Midbrain (tissue), 1 donor: ENCODE measurements around the gene ITGB6.

Experiments used
- DNase-seq: peaks from one replicate; lab custom pipeline; 2025; lab: John Stamatoyannopoulos, UW

ITGB6 gene

DNA sequence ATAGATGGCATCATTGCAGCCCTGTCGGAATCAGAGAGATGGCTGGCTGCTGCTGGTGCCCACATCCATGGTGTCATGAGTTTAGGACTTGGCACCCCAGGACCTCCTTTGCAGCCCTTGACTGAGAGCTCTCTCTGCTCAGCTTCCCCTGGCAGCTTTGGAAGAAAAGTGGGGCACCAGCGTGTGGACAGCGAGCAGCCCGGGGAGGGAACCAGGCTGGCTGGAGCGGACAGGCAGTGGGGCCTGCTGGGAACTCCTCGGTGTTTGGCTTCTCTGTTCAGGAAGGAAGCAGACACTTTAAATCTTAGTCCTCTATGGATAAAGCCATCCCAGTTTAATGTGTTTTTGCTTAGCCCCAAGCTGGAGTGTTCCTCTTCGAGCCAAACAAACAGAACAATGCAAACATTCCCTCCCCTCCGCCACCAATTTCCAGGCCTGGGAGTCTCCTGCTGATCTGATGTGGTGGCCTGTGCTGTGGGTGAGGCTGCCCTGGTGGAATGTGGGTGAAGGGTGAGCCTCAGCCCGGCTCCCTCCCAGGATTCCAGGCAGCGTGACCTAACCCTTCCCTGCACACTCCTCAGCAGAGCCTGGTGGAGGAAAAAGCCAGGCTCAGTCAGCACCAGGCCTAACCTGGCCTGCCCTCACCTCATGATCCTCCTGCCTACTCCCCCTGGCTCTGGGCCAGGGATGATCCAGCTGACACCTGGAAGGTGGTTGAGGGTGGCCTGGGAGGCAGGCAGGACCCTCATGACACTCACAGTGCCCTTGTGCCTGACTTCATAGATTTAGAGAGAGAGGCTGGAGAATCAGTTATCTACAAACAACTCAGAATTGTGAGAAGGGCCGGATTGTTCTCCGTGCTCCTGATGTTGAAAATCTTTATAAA, 21.6 kb upstream of the ITGB6 start:
- DNase-seq, result no peak

DNA sequence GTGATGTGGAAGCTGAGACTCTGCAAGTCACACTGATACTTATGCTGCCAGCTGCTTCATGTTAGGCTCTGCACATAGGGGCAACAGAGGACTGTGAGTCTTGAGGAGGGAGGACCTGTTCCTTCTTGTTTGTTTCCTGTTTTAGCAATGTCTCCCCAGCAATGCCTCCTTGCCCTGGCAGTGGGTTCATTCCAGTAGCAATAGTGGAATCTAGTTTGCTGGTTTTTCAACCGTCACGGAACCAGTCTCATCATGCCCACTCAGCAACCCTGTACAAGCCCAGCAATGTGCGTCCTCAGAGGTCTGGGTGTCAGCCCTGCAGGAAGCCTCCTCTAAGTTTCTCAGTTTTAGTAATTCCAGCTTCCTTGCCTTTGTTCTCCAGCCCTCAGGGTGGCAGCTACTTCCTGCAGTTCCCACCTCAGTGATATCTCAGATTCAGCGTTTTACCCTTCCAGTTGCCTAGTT, 20.5 kb upstream of the ITGB6 start:
- no peak for DNase-seq

DNA sequence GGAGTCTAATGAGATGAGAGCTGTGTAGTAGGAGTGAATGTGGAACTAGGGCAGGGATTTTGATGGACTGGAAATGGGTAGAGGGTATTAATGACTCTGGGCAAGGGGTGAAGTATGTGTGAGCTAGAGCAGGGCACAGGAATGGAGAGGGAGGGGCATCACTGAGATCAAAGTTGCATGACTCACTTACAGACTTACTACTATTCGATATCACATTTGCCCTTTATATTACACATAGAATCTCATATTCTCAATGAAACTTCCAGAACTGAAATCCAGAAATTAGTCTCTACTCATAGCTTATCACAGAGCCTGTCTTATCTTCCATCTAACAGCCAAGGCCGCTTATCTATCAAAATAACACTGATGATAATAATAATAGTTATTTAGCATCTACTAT, 20.0 kb upstream of the ITGB6 start:
- no peak for DNase-seq

DNA sequence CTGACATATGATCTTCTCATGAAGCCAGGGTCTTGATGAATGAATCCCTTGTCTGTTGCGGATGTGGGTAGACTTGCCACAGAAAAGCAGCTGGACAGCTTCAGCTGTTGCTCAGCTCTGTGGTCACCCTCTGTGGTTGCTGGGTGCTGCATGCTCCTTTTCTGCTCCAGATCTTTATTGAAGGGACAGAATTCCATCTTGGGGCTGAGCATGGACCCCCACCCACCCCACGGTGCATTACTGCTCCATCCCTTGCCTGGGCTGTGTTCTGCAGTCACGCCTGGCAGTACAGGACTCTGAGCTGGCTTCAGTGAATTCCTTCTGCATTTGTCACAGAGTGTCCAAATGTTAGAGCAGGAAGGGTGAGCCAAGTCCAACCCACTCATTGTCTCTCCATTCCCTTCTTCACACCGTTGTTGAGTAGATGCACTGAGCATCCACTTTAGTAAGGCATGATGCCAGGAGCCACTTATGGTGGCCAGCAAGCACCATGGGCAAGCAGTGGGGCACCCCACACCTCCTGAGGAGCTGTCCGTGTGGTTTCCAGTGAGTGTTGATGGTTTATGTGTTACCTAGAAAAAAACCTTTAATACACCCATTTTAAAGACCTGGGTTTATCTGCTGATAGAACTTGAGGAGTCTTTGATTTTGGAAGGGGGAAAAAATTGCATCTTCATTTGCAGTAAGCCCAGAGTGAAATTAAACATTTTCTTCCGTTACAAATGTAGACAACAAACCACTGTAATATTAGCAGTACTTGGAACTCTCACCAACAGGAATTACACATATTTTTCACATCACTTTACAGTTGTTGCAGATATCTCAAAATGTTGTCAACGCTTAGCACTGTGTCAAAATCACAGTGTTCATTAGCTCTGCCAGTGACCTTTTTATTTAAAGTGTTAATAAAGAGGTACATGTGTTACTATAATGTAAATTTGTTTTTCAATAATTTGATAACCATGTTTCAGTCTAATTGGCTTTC, 14.7 kb upstream of the ITGB6 start:
- no peak for DNase-seq

DNA sequence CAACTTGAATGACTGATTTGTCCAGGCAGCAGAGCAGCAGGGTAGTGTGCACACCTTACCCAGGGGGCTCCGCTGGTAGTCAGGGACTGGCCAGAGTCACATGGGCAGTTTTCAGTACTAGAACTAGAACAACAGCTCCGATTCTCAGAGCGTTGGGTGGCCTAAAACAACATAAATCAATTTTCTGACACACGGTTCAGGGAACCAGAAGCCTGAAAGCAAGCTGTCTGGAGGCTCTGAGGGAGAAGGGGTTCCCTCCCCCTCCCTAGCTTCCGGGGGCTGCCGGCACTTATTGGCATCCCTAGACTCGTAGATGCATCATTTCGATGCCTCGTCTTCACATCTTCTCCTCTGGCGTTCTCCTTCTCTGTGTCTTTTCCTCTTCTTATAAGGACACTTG, 13.4 kb upstream of the ITGB6 start:
- DNase-seq, result no peak

DNA sequence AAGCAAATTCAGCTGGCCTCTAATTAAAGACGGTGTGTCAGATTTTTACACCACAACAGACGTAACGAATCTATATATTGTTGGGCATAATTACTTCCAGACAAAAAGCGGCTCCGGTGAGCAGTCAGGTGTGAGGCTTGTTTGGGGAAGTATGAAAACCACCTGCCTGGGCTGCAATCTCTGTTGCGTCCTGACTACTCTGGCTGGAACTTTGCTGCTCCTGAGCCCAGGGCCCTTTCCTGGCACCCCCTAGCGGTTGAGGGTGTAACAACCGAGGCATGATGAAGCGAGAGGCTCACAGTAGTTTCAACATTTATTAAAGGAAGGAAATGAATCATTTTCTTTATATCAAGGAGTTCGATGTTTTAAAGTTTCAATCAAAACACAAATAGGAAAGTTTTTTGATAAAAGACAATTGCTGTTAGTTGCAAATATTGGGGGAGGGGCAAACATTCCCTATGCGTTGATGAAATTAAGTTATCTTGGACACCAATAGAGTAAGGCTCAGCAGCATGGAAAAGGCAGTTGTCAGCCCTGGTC, 10.6 kb upstream of the ITGB6 start:
- peak; percentile 31 for DNase-seq

DNA sequence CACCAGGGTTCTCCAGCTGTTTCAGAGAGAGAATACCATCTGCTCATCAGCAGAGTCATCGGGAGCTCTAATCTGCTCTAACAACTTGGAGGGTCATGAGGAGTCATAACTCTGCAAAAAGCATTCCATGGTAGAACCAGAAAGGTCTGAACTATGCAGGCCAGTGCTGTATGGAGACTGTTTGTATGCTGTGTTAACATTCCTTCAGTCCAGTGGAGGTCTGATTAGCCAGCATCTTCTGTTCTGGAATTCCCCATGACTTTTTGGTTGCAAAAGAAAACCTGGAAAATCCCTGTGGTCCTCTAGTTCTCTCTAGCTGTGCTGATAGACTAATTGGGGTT, 9.4 kb upstream of the ITGB6 start:
- DNase-seq, result no peak

DNA sequence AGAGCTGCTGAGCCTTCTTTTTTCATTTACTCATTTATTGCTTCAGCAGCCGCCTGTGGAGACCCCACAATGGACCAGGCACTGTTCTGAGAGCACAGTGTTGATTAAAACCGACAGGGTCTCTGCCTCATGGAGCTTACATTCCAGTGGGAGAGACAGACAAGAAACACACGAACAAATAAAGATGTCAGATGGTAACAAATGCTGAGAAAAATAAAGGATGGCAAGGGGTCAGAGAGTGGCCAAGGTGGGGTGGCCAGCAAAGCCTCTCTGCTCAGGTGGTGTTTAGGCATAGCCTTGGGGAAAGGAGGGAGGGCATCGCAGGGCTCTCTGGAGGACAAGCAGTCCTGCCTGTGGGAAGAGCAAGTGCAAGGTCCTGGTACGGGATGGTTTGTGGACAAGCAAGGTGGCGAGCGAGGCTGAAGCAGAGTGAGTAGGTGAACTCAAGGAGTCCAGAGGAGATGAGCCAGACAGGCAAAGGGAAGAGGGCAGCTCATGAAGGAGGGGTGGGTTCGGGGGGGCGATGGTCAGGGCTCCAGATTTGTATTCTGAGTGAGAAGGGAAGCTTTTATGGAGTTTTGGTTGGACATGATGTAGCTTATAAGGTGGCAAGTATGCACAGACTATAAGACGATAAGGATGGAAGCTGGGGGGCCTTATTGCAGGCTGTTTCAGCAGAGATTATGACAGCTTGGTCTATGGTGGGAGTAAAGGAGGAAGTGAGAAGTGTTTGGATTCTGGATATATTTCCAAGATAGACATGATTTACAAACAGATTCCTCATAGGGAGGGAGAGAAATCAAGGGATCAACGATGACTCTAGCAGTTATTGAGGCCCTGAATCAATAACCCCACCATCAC, 8.8 kb upstream of the ITGB6 start:
- DNase-seq, result no peak

DNA sequence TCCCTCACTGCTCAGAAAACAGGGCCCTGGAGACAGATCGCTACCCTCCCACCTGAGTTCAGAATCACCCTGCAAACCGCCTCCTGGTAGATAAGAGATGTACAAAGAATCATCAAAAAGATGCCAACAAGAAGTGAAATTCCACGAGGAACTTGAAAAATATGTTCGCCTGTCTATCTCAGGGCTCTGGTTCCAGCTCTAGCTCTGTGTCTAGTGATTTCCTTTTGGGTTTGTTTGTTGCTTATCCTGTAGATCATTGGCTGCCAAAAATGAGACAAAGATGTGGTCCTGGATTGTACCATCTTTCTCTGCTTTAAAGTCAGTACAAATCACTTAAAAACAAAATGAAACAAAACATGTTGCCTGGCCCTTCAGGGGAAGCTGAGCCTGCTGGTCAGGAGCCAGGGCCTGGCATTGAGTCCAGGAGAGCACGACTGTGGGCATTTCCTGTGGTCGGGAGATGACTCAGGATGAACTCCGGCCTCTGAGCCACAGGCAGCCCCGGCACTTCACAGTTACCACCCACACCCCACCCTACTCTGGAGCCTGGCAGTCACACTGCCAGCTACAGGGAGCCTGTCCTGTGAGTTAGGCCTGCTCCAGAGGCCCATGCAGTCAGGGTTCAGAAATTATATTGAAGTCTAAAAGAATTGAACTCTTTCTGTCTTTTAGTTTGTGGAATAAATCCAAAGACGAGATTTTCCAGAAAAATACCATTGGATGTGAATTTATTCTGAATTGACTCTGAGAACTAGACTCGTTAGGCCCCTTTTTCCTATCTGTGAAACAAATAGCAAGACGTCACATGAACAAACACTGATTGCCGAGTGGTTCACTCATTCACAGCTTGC, 8.0 kb upstream of the ITGB6 start:
- no peak for DNase-seq

DNA sequence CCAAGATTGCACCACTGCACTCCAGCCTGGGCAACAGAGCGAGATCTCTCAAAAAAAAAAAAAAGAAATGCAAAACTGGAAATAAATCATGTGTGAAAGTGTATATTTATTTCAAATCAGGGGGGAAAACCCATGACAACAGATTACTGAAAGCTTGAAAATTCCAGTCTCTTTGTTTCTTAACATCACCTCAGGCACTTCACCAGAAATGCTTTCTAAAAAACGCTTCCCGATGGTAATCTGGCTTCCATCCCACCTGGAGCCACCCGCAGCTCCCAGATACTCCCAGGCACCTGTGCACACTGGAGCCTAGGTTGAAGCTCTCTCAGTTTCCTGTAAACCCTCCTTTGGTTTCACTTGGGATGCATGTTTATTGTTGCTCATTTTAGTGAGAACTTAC, 7.2 kb upstream of the ITGB6 start:
- DNase-seq, result no peak

DNA sequence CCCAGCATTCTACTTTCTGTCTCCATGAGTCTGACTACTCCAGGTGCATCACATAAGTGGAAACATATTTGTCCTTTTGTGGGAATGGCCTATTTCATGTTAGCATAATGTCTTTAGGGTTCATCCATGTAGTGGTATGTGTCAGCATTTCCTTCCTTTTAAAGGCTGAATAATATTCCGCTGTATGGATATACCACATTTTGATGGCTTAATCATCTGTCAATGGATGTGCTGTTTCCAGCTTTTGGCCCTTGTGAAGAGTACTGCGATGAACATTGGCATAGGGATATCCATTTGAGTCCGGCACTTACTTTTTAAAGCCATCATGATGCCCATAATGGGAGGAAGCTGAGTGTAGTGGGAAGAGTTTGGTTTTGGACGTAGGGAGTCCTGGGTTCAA, 6.4 kb upstream of the ITGB6 start:
- no peak for DNase-seq

DNA sequence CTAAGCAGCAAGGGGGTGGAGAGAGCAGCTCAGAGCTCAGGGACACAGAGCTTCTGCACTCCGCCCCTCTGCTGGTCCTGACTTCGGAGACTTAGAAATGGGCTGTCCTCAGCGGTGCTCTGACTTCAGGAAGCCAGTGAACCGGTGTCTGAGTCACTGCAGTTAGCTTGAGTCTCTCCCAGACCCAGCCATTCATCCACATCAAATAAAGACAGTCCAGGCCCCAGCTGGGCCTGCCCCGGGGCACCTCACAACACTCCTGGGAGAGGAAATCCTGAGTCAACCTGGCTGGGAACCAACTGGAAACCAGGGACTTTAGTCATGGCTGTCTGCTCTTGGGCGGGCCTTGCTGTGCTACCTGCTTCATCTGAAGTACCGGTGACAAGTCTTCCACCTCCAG, 5.4 kb upstream of the ITGB6 start:
- DNase-seq, result no peak

DNA sequence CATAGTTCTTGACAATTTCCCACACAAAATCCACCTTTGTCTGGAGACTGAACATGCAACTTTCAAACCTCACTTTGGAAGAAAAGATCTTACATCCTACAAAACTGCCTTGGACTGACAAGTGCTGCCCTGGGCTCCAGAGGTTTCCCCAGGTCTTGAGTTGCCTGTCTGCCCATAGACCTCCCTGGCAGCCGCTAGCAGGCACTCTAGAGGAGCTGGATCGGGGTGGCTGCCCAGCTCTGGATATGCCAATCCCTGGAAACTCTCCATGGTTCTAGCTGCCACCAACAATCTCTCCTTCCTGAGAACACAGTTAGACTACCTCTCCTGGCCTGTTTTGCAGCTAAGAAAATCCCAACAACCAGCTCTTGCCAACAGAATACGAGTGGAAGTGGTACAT, 3.4 kb upstream of the ITGB6 start:
- no peak for DNase-seq

DNA sequence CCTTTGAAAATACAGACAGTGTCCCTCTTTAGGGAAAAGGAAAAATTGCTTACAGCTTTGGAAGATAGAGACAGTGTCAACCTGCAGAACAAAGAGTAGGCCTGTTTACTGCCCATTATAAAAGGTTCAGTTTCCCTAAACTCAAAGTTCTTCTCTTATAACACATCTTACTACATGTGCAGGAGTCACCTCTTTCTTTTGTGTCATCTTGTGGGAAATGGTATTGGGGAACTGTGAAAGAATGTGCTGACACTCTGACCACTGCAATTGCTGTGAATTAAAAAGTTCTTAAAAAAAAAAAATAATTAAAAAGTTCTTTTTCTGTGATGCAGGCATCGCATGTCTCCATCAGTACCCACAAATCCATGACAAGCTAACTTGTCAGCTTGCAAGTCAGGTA, 2.9 kb upstream of the ITGB6 start:
- DNase-seq, result no peak

DNA sequence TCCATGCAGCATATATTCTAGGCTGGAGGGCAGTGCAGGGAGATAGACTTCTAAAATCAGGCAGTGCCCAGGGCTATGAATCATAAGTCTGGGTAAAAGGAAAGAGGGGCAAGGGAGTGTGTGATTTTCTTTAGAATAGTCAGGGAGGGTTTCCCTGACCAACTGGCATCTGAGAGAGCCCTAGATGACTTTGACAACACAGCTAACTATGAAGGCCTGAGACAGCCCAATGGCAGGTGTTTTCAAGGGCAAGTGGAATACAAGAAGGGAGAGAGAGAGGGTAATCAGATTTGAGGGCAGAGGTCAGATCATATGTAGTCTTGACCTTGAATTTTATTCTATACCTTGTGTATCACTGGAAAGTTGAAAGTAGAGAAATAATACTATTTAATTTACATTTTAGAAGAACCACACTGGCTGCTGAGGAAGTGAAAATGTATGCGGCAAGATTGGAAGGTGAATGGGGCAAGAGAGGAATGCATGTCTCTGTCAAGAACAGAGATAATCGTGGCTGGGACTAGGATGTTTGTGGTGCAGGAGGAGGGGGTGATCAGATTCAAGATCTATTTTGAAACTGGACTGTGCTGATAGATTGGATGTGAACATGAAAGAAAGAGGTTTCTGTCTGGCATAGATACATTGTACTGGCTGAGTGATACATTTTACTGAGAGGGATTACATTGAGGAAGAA, 1.9 kb upstream of the ITGB6 start:
- DNase-seq, result no peak

DNA sequence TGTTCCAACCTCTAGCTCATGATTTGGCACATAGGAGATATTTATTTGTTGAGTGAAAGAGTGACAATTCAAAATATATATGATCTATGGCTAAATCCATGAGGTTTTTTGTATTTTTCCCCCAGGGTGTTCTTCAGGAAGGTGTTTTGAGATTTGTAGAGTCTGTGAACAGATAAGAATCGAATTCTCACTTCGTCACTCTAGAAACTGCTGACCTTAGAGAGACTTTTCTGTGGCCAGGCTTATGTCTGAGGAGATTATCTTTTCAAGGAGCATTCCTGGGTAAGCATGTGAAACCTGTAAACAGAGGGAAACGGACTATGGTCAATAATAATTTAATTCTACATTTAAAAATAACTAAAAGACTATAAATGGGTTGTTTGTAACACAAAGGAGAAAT, 849 bp upstream of the ITGB6 start:
- no peak for DNase-seq

DNA sequence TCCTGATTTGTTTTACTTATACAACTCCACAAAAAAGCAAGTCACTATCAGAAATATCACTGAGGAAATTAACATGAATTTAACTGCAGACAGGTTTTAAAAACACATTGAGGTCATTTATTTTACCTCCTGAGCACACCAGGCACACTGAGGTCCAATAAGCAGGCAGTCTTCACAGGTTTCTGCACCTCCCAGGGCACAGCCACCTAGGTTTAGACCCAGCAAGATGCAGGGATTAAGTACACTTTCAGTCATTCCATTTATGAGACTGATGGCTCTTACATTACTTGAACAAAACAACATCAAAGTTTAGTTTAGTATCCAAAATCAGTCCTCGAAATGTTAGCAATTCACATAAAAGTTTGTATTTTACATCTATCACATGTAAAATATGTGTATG, 1.0 kb downstream of the ITGB6 start:
- DNase-seq, result no peak

DNA sequence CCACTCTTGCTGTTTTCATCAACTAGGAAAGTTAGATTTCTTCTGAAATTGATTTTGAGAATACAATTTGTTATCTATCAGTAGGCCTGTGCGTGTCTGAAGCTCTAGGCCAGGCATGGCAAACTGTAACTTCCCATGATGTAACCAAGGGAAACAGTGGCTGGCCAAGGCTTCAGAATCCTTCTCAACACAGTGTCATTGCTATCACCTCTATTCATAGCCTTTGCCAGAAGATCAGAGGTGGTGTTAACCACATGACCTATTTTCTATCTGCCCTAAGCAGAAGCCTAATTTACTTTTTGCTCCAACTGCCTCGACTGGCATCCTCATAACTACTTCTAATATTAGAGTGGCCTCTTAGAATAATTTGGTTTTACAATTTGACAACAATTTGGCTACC, 2.5 kb downstream of the ITGB6 start:
- no peak for DNase-seq

DNA sequence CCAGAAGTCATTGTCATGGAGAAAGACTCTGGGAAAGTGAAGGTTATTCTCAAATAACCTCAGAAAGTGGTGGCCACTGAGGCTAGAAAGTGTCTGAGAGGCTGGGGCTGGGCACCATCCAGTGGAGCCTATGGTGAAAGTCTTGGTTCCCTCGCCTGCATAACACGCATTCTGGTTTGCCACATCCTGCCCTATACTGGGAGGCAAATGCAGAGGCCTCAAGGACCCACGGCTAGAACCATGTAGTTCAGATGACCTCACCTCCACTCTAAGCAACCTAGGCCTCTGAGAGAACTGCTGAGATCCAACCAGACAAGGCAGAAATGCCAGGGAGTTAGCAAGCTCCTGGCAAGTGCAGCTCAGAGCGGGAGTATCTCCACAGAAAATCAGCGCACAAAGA, 5.1 kb downstream of the ITGB6 start:
- DNase-seq, result no peak

DNA sequence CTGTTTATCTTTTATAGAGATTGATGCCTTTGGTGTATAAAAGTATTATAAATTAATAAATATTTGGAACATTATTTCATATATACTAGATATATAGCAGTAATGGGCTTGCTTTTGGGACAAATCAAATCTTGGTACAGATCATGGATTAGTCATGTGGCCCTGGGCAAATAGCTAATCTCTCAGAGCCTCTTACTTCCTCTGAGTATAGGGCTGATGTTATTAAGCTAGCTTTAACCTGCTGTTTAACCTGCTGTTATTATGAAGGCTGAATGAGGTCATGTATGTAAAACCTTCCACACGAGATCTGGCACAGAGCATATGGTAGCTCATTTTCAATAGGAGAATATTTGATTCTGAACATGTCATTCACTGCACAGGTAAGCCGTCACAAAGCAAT, 5.7 kb downstream of the ITGB6 start:
- no peak for DNase-seq
